Common myeloid progenitor, CD34-positive (primary cell): ENCODE measurements around the gene CTSW.

ENCODE experiments used
- CTCF ChIA-PET: fragments of 350-600 bp; sonication (Branson Sonifier 250); formaldehyde crosslinking; loops from one replicate; lab custom pipeline; 2021; ENCODE audit warnings: antibody characterized with exemption; lab: Charles Lee
- POLR2A ChIA-PET: fragments of 350-600 bp; sonication (Branson Sonifier 250); formaldehyde crosslinking; loops from one replicate; lab custom pipeline; 2021; ENCODE audit warnings: antibody characterized with exemption; lab: Charles Lee
- DNase-seq, 3 donors: peaks; one replicate each; pipeline versions ENCODE4 v3.0.0 to v3.0.0-alpha.2; 2013
- H3K27ac ChIP-seq, 2 experiments: 1 replicate in 1 of 2; 2 replicates in 1 of 2; pipeline ENCODE4 v1.7.0; 2013; ENCODE audit warnings: inconsistent platforms in 2 of 2, low read length in 2 of 2, mild to moderate bottlenecking in 2 of 2, low read depth in 1 of 2, moderate library complexity in 1 of 2; ENCODE audit not compliant: severe bottlenecking in 2 of 2, insufficient read depth in 1 of 2, poor library complexity in 1 of 2
- H3K27me3 ChIP-seq, 5 experiments: replicated peaks in 2 of 5; 1 replicate in 3 of 5; 2 replicates in 2 of 5; pipeline versions ENCODE4 v1.6.1 to v1.7.0; 2013; ENCODE audit warnings: low read length in 4 of 5, mild to moderate bottlenecking in 2 of 5, moderate library complexity in 2 of 5, inconsistent platforms in 1 of 5; ENCODE audit not compliant: insufficient read depth in 5 of 5, control insufficient read depth in 4 of 5
- H3K36me3 ChIP-seq, 4 experiments: 1 replicate in 2 of 4; 2 replicates in 2 of 4; pipeline versions ENCODE4 v1.6.1 to v1.7.0; 2013; ENCODE audit warnings: low read length in 3 of 4, control low read depth in 1 of 4, mild to moderate bottlenecking in 1 of 4; ENCODE audit not compliant: control insufficient read depth in 4 of 4, insufficient read depth in 4 of 4
- H3K4me1 ChIP-seq, 4 experiments: 1 replicate in 3 of 4; 2 replicates in 1 of 4; pipeline versions ENCODE4 v1.6.1 to v1.7.1; 2013; ENCODE audit warnings: low read length in 3 of 4, mild to moderate bottlenecking in 3 of 4, control low read depth in 1 of 4, inconsistent platforms in 1 of 4, moderate library complexity in 1 of 4; ENCODE audit not compliant: control insufficient read depth in 4 of 4, insufficient read depth in 4 of 4; ENCODE audit errors: control extremely low read depth in 1 of 4
- H3K4me3 ChIP-seq, 7 experiments: 1 replicate in 4 of 7; 2 replicates in 3 of 7; pipeline versions ENCODE4 v1.5.1 to v1.7.0; 2013; ENCODE audit warnings: mild to moderate bottlenecking in 7 of 7, low read length in 6 of 7, moderate library complexity in 6 of 7, inconsistent platforms in 2 of 7, low read depth in 2 of 7, control low read depth in 1 of 7; ENCODE audit not compliant: insufficient read depth in 4 of 7, control insufficient read depth in 1 of 7; ENCODE audit errors: extremely low read depth in 1 of 7
- H3K9me3 ChIP-seq, 5 experiments: 1 replicate in 4 of 5; 2 replicates in 1 of 5; pipeline versions ENCODE4 v1.6.1 to v1.7.1; 2013; ENCODE audit warnings: low read length in 4 of 5, mild to moderate bottlenecking in 2 of 5, inconsistent platforms in 1 of 5, low read depth in 1 of 5, moderate library complexity in 1 of 5; ENCODE audit not compliant: control insufficient read depth in 4 of 5, insufficient read depth in 2 of 5; ENCODE audit errors: control extremely low read depth in 1 of 5
- WGBS: methylation state at CpG from one replicate; pipeline ENCODE4 v1.1.5; 2013; ENCODE audit not compliant: insufficient coverage; 5-methylcytosine and 5-hydroxymethylcytosine counted together

The CTSW gene

DNA sequence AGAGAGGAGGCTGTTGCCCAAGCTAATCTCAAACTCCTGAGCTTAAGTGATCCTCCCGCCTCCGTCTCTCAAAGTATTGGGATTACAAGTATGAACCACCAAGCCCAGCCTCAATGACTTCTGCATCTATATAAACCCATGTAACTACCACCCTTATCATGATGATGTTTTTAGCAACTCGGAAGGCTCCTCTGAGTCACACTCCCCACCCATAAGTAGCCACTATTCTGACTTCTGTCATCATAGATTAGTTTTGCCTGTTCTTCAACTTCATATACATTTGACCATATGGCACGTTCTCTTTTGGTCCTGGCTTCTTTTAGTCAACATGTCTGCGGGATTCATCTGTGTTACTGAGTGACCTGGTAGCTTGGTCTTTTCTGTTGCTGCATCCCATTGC lies 27.0 kb downstream of the CTSW start:
- no peak overlapping the region for H3K27ac ChIP-seq
- WGBS, result 94% methylated on average over 3 of the region's 5 CpGs
- no peaks in the 10 kb centered on the region for H3K27me3 ChIP-seq
- ChIA-PET POLR2A (interaction anchor here (0.5 kb wide), 1 partner anchor 20 kb away, joined by 7 read pairs; no protein-coding TSS in a partner anchor), CTCF (interaction anchor here (0.6 to 1.6 kb wide), 3 partner anchors 21 to 82 kb away, joined by 3 read pairs; no protein-coding TSS in a partner anchor)
- no peaks in the 10 kb centered on the region for H3K9me3 ChIP-seq
- peaks cover 0 to 26% (median 21%) of the 10 kb centered on the region in 4 experiments for H3K4me1 ChIP-seq
- DNase-seq, result no peak
- no peak overlapping the region for H3K4me3 ChIP-seq
- no peaks in the 10 kb centered on the region for H3K36me3 ChIP-seq

DNA sequence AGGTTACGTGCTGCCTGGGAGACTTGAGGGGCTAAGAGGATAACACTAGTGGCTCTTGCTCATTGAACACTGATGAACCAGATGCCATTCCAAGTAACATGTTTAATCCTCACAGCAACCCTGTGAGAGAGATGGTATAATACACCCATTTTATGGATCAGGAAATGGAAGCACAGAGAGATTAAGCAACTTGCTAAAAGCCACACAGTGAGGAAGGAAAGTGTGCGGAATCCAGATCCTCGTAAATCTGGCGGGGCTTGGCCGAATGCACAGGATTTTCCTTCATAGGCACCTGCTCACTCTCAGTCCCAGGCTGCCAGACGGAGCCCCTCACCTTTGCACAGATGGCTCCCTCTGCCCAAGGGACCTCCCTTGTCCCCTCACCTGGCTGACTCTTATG lies 28.2 kb downstream of the CTSW start:
- WGBS, result 98% methylated on average over 5 of the region's 6 CpGs
- no peaks in the 10 kb centered on the region for H3K36me3 ChIP-seq
- no peak overlapping the region for H3K27ac ChIP-seq
- no peaks in the 10 kb centered on the region for H3K27me3 ChIP-seq
- peaks cover 0 to 22% (median 18%) of the 10 kb centered on the region in 4 experiments for H3K4me1 ChIP-seq
- ChIA-PET CTCF (interaction anchor here (1.2 to 1.6 kb wide), 2 partner anchors 10 to 25 kb away, joined by 3 to 4 read pairs; no protein-coding TSS in a partner anchor), POLR2A (no interaction called here)
- no peaks in the 10 kb centered on the region for H3K9me3 ChIP-seq
- DNase-seq, result no peak
- no peak overlapping the region for H3K4me3 ChIP-seq

DNA sequence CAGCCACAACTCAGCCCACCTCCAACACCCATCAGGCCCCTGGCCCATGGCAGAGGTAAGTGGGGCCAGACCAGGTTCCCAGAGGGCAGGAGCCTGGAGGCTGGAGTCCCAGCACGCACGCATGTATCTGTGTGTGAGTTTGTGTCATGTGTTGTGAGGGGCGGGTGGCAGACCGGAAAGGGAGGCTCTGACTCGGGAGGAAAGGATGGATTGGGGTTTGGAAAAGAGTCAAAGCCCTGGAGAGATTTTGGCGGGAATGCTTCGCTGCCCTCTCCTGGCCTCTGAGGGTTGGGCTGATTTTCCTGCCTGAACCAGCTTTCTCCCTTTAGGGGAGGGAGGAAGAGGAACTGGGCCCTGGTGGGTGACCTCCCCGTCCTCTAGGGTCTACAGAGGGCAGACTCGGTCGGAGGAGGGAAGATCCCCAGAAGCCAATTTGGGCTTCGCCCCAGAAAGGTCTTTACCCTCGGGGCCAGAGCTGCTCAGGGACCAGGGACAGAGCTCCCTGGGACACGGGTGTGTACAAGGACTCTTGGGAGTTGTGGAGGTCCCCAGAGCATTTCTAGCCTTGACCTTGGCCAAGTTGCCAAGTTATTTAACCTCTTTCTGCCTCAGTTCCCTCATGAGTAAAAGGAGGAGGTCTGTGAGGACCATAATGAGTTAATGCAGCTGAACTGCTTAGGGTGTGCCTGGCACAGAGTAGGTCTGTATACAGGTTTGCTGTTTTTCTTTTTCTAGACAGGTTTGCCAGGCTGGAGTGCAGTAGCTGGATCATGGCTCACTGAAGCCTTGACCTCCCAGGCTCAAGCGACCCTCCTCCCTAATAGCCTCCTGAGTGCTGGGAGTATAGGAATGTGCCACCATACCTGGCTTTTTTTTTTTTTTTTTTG lies 32.3 kb downstream of the CTSW start:
- H3K4me1 ChIP-seq, result peaks cover 0 to 34% (median 27%) of the 10 kb centered on the region in 4 experiments
- no peak overlapping the region for H3K27ac ChIP-seq
- POLR2A ChIA-PET, result interaction anchor here (1.4 kb wide), 1 partner anchor 12 kb away, joined by 5 read pairs; the partner anchor contains the start of gene FOSL1
- no peaks in the 10 kb centered on the region for H3K27me3 ChIP-seq
- H3K36me3 ChIP-seq, result peaks cover 0 to 1% (median 0%) of the 10 kb centered on the region in 4 experiments
- no peak for DNase-seq
- CTCF ChIA-PET, result interaction anchor here (0.6 to 5.1 kb wide), 7 partner anchors 11 to 318 kb away, joined by 3 to 30 read pairs (median 3); partner anchors contain the start of genes CCDC85B, FIBP and FOSL1
- H3K9me3 ChIP-seq, result no peaks in the 10 kb centered on the region
- WGBS, result 22% methylated on average over 13 of the region's 14 CpGs
- H3K4me3 ChIP-seq, result no peak overlapping the region

DNA sequence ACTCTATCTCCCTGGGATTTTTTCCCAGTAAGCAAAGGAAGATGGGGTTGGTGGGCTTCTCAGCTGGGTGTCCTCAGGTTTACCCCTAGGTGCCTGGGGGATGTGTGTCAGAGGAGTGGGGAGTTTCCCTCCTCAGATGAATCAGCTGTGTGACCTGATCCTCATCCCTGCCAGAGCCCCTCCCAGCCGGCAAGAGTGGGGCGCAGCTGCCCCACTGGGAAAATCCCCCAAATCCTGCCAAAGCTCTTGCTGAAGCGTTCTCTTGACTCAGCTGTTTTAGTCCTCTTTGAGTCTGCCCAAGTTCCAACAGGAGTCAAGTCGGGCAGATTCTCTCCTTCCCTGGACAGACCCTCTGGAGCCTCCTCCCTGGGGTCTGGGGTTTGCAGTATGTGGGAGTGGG lies 33.2 kb downstream of the CTSW start:
- ChIA-PET CTCF (interaction anchor here (1.1 to 5.1 kb wide), 2 partner anchors 12 to 156 kb away, joined by 3 to 30 read pairs; partner anchors contain the start of gene FOSL1), POLR2A (interaction anchor here (1.4 kb wide), 1 partner anchor 12 kb away, joined by 5 read pairs; the partner anchor contains the start of gene FOSL1)
- 95% methylated on average over 4 of the region's 4 CpGs for WGBS
- DNase-seq, result no peak
- H3K27me3 ChIP-seq, result no peaks in the 10 kb centered on the region
- peaks cover 0 to 43% (median 36%) of the 10 kb centered on the region in 4 experiments for H3K4me1 ChIP-seq
- peaks cover 0 to 8% (median 2%) of the 10 kb centered on the region in 4 experiments for H3K36me3 ChIP-seq
- no peak overlapping the region for H3K4me3 ChIP-seq
- H3K27ac ChIP-seq, result no peak overlapping the region
- H3K9me3 ChIP-seq, result no peaks in the 10 kb centered on the region

DNA sequence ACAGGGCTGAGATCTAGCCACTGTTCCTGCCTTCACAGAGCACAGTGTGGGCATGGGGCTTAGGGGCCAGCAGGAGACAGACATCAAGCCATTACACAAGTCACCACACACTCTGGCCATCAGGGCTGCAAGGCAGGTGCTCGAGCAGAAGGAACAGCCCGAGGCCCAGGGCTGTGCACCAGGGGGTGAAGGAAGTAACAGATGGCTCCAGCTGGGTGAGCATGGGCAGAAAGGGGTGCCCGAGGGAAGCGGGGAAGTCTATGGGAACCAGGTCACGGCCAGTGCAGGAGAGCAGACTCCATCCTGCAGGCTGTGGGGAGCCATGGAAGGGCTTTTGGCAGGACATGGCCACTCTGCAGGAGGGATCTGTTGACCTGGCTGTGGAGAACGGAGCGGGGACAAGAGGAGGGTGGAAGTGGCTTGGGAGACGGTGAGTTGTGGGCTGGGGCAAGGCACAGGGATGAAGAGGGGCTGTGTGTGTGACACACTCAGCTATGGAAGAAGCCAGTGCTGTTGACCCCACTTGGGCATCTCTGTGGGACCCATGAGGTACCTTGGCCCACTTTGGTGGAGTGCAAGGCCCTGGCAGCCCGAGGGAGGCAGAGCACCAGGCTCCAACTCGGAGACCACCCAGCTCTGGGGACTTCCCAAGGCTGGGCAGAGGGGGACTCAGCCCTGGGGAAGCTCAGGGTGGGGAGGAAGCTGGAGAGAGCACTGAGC lies 35.6 kb downstream of the CTSW start:
- Histone ChIP-seq H3K4me3 (peak overlapping the region in 2 of 7 experiments; percentile 33 to 52), H3K27ac (peak overlapping the region in 1 of 2 experiments; percentile 61), H3K9me3 (no peaks in the 10 kb centered on the region), H3K36me3 (peaks cover 0 to 8% (median 2%) of the 10 kb centered on the region in 4 experiments), H3K4me1 (peaks cover 0 to 52% (median 47%) of the 10 kb centered on the region in 4 experiments), H3K27me3 (no peaks in the 10 kb centered on the region)
- POLR2A ChIA-PET, result interaction anchor here (0.5 to 1.9 kb wide), 6 partner anchors 15 to 79 kb away, joined by 3 to 5 read pairs (median 5); partner anchors contain the start of gene FOSL1
- no peak for DNase-seq
- 60% methylated on average over 9 of the region's 10 CpGs for WGBS
- CTCF ChIA-PET, result interaction anchor here (0.6 to 2.4 kb wide), 11 partner anchors 9 to 137 kb away, joined by 3 to 9 read pairs (median 4); partner anchors contain the start of genes CCDC85B and SF3B2

DNA sequence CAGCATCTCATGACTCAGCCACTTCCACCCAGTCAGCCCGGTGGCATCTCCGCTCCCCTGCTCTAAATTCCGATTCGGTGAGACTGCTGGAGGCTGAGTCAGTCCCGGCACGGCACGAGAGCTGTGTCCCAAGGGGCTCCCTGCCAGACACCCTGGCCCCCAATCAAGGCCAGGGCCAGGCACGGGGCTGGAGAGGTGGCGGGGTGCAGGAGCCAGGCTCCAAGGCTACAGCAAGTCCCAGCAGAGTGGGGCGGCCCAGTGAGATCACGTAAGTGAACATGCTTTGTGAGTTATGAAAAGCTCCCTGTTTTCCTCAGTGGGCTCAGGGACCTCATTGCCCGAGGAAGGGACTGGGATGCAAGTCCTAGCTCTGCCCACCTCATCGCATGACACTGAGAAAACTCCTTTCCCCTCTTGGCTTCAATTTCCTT lies 36.2 kb downstream of the CTSW start:
- ChIA-PET POLR2A (interaction anchor here (0.5 to 1.9 kb wide), 6 partner anchors 15 to 78 kb away, joined by 3 to 5 read pairs (median 5); partner anchors contain the start of gene FOSL1), CTCF (interaction anchor here (0.6 to 2.4 kb wide), 11 partner anchors 10 to 137 kb away, joined by 3 to 9 read pairs (median 4); partner anchors contain the start of genes CCDC85B and SF3B2)
- peak; percentile 68 to 89 (median 89) for DNase-seq
- H3K4me1 ChIP-seq, result peaks cover 0 to 58% (median 53%) of the 10 kb centered on the region in 4 experiments
- H3K9me3 ChIP-seq, result no peaks in the 10 kb centered on the region
- H3K27me3 ChIP-seq, result no peaks in the 10 kb centered on the region
- WGBS, result 24% methylated on average over 12 of the region's 13 CpGs
- peak overlapping the region in 3 of 7 experiments; percentile 6 to 47 (median 33) for H3K4me3 ChIP-seq
- peak overlapping the region in 1 of 2 experiments; percentile 61 for H3K27ac ChIP-seq
- H3K36me3 ChIP-seq, result peaks cover 0 to 13% (median 3%) of the 10 kb centered on the region in 4 experiments
